GM19452 (cell line): ENCODE measurements around the gene RPRM.
"Not testable (repeated sequence)": the region's sequence is repeated elsewhere in the genome, so short reads cannot be mapped to it uniquely, and the experiment has no call there.

ENCODE experiments used
- ATAC-seq: cut with Tn5 transposase; IDR thresholded peaks from one replicate; pipeline ENCODE4 v1.9.1; 2021; ENCODE audit not compliant: unreplicated experiment

Gene RPRM

DNA sequence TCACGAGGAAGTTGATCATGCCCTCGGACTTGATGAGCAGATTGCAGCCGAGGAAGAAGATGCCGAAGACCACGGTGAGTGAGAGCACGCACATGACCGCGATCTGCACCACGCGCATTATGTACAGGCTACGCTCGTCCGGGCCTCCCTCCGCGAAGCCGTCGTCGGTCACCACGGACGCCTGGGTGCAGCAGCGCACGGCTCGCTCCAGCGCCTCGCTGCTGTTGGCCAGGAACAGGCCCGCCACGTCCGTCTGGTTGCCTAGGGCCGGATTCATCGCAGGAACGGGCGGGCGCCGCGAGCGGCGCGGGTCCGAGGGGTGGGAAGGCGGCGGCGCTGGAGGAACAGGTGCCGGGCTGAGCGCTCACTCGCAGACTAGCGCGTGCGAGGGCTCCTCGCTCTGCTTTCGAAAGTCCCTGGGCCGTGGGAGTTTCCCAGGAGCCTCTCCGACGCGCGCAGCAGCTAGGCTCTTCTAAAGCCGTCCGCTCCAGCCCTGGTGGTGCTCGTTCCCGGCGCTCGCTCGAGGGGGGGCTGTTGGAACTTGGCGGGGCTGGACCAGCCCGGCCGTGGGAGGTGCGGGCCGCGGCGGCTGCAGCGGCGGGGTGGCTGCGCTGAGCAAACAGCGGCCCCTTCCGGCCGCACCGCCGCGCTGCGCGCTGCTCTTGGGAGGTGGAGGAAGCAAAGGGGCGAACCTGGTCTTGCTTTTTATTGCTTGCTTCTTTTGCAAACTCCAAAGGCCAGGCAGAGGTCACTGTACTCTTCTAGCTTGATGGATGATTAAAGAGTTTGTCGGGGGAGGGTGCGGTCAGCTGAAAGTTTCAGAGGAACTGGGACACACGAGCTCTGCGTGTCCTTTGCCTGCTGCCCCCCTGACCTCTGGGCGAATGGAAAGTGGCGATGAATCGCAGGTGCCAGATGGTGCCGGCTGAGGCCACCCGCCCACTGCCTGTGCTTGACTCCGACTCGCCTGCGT is at the start of gene RPRM:
Gene RPRM (minus strand): TSS at position 474 of the 973 bp plus-strand sequence. CDS start 197 bp downstream, at position 277.
- peak; percentile 86 for ATAC-seq

DNA sequence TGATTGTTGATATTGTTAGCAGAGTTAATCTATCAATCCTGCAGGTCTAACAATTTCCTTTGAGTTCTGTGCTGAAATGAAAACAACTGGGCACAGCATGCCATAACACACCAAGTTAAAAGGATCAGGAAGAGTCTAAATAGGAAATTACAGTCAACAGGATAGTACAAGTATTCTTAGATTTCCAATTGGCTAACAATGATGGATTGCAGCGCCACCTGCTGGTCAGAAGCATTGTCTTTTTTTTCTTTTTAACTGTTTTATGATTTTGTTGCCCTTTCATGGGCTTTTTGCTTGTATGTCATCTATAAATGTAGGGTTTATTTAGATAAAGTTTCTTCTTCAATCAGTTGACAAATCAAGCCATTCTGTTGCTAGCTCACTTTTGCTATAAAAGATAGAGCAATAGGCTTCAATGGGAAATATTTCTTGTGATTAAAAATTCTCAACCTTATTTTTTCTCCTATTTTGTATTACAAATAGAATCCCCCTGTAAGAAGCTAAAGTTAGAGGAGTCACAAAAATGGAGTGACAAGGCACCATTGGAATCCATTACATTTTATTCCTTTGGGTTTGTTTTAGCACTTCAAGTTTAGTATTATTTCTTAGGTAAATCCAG is 40.8 kb upstream of the RPRM start:
- no peak for ATAC-seq

DNA sequence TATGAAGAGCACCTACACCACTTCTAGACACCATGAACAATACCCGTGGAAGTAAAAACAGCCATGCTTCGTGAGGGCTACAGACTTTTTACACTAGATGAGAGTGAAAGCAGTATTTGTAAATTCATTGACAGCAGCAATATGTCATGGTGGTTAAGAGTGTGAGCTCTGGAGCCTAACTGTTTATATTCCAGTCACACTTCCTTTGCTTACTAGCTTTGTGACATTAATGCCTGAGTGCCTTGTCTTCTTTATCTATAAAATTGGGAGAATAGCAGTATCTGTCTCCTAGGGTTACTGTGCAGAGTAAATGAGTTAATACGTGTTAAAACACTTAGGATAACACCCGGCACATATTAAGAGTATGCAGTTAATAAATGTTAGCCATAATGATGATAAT is 33.8 kb upstream of the RPRM start:
- no peak for ATAC-seq

DNA sequence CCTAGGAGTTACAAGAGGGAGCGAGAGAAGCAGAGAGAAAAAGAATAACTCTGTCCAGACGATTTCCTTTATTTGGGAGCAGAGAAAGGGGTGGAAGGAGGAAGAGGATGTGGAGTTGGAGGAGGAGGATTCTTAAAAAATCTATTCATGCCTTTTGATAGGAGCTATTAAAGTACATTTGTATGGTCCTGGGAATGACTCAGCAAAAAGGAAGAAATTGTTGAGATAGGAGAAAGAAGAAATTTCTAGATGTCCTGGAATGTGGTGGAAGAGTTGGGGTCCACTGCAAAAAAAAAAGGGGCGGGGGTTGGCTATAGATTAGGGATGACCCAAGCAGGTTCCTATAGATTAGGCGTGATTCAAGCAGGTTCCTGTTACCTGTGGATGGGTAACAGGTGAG is 32.4 kb upstream of the RPRM start:
- ATAC-seq = no peak

DNA sequence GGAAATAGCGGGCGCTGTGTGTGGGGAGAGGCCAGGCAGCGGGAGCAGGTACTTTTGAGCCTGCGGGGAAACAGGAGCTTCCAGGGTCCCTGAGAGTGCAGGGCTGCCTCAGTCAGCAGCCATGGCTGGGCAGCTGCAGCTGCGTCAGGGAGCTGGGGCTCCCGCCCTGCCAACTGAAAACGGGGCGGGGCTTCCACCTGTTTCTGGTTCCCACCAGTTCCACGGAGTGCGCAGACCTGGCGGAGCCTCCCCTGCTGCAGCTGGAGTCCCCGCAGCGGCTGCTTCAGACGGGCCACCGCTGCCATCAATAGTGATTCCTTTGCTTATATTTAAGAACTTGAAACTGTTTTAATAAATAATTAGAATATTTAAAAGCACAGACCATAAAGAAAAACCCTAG is 30.6 kb upstream of the RPRM start:
- no peak for ATAC-seq

DNA sequence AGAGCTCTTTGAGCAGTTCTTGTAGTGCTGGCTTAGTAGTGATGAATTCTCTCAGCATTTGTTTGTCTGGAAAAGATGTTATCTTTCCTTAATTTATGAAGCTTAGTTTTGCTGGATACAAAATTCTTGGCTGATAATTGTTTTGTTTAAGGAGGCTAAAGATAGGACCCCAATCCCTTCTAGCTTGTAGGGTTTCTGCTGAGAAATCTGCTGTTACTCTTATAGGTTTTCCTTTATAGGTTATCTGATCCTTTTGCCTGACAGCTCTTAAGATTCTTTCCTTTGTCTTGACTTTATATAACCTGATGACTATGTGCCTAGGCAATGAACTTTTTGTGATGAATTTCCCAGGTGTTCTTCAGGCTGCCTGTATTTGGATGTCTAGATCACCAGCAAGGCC is 27.9 kb upstream of the RPRM start:
- ATAC-seq = not testable (repeated sequence)

DNA sequence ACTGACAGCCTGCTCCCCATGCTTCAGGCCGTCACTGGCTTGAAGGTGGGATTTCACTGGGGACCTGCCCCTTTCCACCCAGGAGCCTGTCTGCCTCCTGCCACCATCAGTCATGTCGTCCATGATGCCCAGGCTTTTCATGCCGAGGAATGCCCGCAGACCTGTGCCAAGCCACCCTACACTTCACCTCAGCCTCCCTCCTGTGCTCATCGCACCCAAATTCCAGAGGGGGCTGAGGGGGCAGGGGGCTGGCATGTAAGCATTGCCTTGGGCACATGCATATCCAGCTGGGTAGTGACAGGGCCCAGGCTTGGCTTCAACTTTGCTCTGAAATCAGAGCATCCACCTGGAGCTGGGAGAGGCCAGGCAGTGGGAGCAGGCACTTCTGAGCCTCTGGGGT is 20.9 kb upstream of the RPRM start:
- ATAC-seq = no peak

DNA sequence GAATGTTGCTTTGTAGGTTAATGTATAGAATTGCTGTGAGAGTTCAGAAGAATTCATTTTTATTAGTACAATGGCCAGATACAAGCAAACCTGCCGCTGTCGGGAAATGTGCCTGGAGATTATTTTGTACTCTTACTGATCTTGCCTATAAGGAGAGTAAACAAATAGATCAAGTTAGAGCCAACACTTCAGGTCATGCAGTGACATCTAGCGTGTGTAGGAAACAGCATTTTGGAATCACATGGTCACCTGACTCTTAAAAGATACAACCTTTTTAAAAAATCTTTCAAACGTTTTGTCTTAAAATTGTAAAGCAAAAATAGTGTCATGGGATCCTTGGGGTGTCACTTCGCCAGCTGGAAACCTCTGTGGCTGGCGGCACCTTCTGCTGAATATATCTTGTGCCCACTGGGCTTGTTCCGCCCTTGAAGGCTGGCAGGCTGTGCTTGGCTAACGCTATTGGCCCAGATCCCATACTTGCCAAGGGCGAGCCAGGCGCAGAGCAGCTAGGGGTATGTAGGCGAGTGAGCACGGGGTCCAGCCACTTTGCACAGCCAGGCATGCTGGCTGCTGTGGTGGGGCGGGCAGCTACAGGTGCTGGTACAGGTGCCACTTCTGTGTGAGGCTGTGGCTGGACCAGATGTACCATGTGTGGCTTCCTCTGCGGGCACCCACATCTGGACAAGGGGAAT is 19.5 kb upstream of the RPRM start:
- ATAC-seq = no peak

DNA sequence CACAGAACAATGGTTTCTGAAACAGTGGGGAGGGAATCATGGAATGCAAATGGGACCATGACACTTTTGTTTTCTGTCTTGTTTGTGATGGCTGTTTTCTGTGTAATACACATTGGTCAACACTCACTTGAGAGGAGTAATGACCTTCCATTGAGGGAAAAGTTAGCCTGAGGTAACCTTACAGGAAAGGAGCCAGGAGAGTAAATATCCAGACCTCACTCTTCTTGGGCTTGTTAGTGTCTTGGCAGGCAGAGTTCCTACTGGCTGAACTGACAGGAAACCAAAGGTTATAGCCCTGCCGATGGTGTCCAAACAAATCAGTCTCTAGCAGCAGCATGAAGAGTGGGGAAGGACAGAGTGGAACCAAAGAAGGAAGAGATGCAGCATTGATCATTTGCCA is 17.2 kb upstream of the RPRM start:
- ATAC-seq = no peak

DNA sequence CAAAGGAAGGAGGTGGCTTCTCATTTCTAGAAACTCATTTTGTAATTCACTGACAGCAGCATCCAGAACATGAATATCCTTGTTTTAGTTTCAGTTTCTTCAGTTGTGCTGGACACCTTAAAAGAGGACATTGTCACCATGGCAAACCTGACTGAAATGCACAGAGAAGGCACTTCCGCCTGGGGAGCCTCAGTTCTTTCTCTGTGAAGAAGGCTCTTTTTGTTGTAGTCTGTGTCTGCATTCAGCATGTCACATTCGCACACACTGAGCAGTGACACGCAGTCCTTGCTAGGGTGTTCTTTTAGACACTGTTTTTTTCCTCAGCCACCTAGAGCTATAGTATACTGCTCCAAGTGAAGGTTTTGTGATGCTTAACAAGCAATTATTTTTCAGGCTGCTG is 9.5 kb upstream of the RPRM start:
- no peak for ATAC-seq

DNA sequence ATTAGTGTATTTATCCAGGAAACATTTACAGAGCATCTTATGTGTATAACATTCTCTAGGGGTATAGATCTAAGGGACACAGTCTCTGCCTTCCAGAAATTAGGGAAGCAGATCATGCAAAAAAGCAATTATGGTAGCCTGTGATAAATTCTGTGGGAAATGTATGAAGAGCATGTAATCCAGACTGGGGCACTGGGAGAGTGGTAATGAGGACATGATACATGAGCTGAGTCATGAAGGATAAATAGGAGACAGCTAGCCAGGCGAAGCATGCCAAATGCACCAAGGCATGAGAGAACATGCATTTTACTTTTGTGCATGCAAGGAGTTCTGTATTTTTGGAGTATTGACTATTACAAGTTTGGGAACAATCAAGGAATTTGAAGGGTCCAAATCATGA is 8.9 kb upstream of the RPRM start:
- ATAC-seq = no peak

DNA sequence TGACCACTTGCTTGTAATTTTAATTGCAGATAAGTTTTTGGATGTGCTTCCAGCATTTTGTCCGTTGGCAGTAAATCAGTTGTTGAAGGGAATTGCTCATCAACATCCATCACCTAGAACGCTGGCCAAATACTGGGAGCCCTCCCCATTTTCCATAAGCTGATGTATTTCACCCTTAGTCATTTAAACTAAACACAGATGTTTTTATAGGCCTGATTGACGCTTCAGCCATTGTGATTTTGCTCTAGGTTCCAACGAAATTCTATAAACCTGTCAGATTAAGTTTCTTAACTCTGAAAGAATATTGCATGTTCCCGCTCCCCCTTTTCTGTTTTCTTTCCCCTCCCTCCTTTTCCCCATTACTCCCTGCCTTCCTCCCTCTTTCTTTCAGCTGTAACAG is 1.0 kb upstream of the RPRM start:
- no peak for ATAC-seq

DNA sequence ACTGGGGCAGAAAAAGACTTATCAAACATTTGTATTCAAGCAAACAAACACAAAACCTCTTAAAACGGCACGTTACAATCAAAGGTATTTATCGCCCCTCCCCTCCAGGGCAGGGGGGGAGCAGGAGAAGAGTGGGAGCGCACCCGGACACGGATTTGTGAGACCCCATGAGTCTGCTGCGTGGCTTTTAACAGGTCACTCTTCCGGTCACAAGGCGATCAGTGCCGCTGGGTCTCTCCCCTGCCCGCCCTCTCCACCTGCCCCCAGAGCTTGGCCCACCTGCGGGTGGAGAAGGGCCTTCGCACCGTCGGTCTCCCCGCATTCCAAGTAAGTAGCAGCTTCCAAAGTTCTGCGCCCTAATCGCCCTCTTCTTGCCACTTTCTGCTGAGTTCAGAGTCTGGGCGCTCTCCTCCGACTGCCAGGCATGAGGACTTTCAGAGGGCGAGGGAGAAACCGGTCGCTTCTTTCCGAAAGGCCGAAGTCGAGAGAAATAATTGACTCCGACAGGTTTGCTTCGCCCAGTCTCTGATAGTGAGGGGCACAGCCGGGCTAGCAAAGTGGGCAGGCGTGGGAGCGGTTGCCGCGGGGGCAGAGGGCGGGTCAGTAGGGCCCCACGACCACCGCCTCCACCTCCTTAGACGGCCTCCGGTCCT is 800 bp downstream of the RPRM start:
- ATAC-seq = no peak

DNA sequence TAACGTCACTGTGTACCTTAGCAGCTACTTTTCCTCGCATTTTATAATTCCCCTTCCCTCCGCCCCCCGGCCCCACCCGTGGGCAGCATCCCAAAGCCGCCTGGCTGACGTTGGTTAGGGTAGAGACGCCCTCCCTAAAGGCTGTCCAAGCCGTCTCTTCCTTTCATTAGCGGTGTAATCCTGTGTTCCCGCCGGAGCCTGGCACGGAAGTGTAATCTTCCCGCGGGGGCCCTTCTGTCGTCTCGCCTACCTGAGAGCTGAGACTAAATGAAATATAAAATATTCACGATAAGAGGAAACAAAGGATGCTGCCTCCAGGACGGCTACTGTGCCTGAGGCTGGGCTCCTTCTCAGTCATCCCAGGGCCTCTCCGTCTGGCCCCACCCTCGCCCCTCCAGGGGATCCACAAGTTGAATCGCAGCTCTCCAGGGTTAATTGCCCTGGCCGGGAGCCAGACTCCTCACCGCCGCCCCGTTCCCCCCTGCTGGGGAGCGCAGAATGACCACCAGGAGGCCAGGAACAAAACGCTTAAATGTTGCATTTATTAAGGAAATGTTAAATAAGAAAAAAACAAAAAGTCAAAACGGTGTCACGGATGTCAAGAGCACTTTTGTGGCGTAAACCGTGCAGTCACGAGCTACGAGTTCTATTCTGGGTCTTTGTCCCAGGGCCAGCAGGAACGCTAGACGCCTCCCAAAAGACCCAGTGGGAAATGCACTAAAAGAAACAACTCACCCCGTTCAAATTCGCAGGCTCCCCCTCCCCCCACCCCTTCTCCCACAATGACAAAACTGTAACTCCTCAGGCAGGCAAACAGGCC is 1.5 kb downstream of the RPRM start:
- ATAC-seq = no peak

DNA sequence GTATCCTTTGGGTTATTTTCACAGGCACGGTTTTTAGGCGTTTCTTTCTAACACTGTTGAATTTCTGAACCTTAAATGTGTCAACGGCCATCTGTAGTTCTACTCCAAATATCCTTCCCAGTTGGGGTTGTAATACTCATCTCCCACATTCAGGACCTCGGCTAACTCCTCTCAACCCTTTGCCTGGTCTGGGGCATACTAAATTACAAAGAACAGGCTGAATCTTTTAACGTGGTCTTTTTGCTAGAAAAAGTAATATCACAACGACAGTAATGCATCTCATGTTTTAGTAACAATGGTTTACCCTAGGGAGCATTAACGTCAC is 2.1 kb downstream of the RPRM start:
- ATAC-seq = no peak

DNA sequence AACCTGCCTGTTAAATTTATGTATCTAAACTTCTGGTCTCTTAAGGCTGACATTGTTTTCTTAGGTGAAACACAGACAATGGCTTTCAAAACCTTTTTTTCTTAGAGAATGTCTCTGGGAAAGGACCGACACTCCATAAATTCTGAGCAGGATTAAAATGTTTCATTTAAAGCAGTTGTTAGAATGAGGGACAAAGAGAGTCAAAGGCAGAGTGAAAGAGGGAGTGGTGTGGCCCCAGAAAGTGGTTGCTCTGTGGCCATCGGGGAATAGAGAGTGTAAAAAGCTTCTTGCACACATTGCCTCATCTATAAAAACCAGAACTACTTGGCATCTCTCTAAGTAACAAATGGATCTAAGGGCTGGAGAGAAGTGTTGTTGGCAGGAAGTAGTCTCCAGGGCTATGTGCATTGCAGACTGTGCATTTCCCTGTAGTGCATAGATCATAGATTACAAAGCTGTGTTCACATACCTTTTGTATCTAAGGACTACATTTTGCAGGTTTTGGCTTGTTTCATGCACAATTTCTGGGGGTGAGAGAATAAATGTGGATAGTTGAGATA is 3.6 kb downstream of the RPRM start:
- ATAC-seq = no peak

DNA sequence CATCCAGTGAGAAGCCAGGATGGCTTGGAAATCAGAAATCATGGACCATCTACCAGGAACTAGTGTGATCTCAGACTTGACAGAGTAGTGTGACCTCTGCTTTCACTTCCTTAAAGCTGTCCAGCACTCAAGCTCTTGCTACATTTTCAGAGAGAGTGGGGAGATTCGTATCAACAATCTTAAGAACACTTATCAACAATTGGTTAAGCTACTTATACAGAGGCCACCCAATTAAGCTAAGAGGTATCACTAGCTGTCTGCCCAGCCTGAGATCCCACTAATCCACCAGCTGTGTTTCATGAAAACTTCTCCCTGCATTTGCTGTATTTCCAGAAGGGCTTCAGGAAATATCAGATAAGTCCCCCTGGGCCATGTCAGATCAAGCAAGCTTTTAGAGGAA is 4.2 kb downstream of the RPRM start:
- no peak for ATAC-seq

DNA sequence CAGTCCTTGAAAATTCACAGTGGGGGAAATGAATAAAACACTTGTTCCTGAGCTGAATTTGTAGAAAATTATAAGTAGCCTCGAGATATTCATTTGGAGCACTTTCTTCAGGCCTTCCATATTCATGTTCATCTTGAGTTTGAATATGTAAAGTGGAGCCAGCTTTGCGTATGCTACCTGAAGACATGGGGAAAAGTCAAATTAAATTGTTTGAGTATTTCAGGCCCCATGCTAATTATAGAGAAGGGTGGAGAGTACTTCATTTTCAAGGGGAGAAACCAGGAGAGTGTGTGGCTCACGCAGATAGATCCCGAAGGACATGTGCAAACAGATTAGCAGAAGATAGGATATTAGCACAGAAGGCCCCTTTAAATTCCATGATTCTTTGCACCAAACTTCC is 7.7 kb downstream of the RPRM start:
- no peak for ATAC-seq

DNA sequence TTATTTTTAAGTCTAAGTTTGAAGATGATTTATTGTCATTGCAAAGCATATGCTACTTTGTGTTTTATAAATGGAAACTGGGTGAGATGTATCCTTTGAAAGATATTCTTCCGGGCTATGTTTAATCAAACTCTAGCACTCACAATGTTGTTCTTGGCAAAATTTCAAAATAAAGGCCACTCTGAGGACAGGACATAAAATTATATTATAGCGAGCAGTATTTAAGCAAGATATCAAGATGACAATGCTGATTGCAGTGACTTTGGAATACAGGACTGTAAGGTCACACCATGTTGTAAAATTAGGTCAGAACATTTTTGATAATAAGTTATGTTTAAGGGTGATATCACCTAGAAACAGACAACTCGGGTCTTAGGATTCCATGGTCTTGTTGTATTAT is 14.2 kb downstream of the RPRM start:
- no peak for ATAC-seq

DNA sequence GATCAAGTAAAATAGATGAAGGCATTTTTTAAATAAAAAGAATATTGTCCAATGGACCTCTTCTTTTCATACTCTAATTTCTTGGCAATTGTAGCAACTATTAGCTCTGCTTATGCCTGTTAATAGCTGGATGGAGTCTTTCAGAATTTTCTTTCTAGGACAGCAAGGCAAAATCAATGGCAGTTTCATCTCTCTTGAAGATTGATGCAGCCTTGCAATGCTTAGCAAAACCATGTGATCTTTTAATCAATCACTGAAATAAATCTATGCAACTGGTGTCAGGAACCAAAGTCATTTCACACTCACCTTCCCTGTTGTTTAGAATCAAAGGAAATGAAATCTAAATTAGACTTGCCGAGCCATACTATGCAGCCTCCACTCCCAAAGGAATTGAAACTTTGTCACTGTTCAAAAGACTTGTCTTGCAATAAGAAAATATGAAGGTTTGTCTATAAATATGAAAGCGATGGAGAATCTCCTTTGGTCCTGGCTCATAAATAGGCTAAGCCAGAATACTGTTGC is 16.2 kb downstream of the RPRM start:
- ATAC-seq = no peak
